Stimulated activated CD8-positive, alpha-beta memory T cell treated with anti-CD3 and anti-CD28 coated beads, Interleukin-2, amount 100 ng/mL, for 48 hours (primary cell): ENCODE measurements around the gene ID2.

ENCODE experiments used
- DNase-seq, 2 donors: peaks; one replicate each; pipeline ENCODE4 v3.0.0-alpha.2; 2020; ENCODE audit warnings: low read depth in 2 of 2

The ID2 gene, protein sequence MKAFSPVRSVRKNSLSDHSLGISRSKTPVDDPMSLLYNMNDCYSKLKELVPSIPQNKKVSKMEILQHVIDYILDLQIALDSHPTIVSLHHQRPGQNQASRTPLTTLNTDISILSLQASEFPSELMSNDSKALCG

DNA sequence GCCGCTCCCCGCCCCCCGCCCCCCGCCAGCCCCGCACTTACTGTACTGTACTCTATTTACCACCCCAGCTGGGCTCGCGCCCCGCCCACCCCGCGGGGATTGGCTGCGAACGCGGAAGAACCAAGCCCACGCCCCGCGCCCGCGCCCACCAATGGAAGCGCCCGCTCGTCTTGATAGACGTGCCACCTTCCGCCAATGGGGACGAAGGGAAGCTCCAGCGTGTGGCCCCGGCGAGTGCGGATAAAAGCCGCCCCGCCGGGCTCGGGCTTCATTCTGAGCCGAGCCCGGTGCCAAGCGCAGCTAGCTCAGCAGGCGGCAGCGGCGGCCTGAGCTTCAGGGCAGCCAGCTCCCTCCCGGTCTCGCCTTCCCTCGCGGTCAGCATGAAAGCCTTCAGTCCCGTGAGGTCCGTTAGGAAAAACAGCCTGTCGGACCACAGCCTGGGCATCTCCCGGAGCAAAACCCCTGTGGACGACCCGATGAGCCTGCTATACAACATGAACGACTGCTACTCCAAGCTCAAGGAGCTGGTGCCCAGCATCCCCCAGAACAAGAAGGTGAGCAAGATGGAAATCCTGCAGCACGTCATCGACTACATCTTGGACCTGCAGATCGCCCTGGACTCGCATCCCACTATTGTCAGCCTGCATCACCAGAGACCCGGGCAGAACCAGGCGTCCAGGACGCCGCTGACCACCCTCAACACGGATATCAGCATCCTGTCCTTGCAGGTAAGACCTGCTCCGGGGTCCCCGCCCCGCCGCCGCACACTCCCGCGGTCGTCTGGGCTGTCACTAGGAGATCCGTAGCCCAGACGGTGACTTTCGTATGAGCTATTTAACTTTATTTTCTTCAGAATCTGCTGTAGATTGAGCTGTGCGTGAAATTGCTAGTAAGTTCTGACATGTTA, at the start of gene ID2:
TSS of gene ID2 (plus strand) at position 271 of the 907 bp plus-strand sequence. CDS start at position 381, 110 bp downstream.
- DNase-seq = peak; percentile 97 to 98

DNA sequence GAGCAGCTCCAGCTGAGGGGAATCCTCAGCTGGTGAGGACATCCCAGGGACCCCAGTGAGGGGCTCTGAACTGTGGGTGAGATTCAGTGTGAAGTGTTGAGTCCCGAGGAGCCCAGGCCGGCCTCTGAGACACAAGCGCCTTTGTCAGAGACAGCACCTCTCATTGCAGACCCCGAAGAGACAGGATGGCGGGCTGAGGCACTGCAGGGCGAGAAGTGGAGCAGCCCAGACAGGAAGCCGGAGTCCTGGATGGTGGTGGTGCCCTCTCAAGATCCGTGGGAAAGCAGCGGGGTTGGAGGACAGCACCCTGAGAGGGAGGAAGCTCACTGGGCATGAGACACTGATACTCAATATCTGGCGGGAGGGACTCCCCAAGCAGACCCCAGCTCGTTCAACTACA, 49.1 kb upstream of the ID2 start:
- DNase-seq = no peak

DNA sequence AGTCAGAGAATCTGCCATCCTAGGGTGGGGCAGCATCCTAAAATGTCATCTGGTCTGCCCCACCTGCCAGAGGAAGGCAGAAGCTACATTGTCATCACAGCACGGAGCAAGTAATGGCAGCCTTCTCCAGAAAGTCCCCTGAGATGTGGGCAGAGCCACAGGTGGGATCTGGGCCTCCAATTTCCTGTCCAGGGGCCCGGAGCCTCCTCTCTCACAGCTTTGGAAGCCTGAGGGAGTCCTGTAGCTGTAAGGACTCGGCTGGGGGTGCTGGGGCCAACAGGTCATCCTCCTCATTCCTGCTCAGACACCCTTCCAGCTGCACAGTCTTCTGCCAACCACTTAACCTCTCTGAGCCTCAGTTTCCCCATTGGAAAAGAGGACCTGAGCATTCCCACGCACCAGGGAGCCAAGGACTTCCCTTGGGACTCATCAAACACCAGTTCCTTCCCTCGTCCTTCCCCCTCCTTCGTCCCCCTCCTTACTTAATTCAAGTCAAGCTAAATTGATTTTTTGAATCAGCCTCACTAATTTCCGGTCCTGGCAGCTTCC, 48.6 kb upstream of the ID2 start:
- no peak for DNase-seq

DNA sequence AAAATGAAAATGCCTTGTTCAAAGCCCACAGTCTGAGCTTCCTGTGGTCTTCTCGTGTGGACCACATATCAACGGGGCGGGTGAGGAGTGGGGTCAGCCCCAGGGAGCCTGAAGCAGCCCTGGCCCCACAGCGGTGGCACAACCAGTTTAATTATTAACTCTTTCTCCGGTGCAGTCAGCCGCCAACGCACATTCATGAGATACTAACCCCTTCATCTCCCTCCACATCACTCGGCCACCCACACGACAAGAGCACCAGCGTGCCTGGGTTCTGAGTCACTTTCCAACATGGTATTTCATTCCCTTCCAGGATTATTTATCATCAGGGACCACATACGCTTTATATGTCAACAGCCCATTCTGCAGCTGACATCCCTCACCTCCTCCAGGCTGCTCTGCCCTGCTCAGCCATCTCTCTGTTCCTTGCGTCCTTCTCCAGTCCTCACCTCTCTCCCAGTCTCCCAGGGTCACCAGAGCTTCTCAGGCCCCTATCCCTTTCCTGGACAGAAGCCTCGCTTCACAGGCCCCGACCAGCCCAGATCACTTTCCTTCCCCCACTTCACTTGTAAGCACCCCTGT, 48.0 kb upstream of the ID2 start:
- no peak for DNase-seq

DNA sequence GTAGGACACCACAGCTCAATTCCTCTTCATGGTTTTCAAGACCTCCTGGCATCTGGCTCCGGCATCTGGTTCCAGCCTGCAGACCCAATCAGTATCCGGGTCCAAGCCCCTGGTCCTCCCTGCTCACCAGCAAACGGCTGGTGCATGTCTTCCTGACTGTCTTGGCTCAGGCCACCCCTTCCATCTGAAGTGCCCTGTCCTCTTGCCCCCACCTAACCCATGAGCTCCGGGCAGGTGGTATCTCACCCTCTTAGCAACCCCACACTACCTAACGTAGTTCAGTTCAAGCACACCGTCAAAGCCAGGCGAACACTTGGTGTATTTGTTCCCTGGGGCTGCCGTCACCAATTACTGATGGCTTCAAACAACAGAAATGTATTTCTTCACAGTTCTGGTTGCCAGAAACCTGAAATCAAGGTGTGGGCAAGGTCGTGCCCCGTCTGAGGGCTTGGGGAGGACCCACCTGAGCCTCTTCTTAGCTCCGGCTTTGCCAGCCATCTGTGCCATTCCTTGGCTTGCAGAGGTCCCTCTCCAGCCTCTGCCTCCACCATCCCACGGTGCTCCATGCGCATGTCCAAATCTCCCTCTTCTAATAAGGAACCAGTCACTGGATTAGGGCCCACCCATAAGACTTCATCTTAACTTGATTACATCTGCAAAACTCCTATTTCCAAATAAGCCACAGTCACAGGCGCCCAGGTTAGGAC, 47.2 kb upstream of the ID2 start:
- no peak for DNase-seq

DNA sequence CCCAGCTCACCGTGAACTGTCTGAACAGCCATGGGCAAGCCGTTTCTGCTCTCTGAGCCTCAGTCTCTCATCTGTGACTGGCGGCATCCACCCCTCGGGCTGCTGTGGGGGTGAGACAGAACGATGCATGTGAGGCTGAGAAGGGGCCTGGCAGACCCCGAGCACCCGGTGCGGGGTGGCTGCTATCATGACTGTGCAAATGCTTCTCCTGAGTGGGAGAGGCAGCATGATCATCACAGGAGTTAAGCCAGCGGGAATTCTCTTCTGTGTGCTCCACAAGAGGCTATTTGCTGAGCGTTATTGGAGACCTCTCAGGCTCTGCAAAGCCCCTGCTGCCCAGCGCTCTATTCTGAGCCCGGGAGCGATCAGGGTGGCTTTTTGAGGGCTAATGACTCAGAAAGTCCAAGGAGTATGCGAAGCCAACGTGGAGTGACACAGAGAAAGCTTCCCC, 45.8 kb upstream of the ID2 start:
- DNase-seq = no peak

DNA sequence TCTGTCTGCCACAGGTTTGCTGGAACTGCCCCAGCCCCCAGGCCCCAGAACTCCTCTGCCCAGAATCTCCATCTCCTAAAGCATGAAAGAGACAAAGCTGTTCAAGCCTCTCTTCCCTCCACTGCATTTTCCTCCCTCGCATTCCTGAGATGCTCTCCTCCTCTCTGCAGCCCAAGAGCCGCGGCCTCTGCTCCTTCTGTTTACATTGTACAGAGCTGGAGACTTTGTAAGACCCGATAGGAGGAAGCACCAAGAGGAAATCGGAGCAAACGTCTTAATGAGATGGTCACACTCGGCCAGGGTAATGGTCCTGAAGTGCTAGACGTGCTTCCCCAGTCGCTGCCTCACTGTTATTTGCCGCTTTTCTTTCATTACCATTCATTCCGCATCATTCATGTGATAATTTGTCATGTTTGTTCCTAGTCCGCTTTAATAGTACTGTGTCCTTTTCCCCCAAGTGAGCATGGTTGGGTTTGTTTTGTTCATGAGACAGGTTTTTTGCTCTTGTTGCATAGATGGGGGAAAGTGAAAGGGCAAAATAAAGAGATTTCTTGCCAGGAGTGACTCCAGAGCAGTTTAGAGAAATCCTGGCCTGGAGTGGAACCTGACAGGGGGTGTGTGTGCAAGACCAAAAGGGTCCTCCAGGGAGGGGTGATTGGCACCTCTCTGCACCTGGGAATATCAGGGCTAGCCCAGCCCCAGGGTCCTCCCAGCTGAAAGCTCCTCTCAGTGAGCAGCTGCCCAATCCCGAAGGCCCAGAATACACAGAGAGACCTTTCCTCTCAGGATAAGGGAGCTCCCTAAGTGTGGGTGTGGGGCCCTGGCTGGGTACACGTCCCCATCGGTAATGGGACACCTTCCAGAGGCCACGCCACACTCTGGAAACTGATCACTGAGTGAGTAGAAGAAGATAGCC, 44.9 kb upstream of the ID2 start:
- no peak for DNase-seq

DNA sequence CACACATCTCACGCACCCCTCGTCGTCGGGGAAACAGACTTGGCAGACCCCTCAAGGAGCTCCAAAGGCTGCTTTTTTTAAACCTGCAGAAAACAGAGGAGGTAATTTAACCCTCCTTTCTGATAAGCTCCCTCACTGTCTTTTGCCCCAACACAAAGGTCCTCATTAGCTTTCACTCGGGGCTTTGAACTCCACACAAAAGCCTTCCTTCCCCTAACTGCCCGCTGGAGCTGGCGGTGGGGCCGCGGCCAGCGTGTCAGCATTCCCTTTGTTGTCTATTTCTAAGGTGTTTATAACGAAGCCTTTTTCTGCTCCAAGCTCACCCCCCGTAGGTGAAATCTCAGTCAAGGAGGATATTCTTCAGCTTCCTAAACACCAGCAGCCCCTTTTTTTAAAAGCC, 43.5 kb upstream of the ID2 start:
- DNase-seq = no peak

DNA sequence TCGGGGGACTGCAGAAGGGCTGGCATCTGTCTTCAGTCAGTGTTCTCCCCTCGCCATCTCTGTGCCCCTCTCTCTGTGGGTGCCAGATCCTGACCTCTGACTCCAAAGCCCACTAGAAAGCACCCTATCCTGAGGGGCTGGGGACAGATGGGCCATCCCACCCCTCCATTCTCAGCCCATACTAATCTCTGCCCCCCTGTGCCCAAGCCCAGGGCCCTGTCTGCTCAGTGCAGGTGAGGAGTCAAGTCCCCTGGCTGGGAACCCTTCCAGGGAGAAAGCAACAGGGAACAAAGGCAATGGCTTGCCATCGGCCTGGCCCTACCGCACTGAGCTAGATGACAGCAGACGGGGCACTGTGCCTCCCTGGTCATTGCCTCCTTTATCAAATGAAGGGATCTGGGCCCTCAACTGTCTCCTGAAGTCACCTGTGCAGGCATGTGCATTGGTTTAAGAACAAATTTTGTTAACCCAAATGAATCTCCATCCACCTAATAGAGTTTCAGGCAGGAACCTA, 42.7 kb upstream of the ID2 start:
- DNase-seq = no peak

DNA sequence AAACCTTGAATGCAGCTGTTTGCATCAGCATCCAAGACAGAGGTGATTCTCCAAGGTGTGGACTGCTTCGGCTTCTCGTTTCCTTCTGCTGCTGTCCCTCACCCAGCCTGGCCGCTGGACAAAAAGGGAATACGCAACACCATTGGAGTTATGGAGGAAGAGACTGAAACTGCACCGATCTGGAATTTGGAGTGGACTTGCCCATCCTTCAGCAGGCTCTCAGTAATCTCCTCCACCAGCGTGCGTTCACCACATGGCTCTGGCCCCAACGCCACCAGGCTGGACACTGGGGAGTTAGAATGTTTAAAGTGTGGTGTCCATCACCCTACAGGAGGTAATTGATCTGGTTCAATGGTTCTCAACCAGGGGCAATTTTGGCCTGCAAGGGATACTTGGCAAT, 41.4 kb upstream of the ID2 start:
- DNase-seq = no peak

DNA sequence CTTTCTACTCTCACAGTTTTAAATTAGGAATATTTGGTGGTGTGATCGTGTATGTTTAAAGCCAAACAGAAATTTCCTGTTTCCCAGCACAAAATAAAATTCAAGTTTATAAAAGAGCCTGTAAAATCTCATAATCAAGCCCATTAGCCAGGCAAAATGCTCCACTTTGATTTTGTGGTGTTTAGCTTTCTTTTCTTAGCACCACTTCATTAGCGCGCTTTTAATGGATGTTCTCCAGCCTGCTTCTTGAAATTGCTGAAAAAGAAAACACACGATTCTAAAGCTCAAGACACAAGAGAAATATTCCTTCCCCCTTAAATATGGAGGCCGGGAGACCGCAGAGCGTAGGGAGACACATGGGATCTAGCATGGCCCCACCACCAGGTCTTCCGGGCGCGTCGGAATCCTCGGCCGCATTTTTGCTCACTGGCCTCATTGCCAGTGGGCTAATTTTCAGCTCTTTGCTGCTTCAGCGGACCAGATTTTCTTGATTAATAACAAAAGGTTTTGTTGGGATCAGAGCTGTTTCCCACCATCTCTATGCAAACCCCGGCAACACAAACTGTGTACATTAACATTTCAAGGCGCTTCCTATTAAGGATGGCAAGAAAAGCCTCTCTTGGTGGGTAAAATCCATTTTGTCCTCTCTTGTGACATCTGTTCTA, 40.4 kb upstream of the ID2 start:
- no peak for DNase-seq

DNA sequence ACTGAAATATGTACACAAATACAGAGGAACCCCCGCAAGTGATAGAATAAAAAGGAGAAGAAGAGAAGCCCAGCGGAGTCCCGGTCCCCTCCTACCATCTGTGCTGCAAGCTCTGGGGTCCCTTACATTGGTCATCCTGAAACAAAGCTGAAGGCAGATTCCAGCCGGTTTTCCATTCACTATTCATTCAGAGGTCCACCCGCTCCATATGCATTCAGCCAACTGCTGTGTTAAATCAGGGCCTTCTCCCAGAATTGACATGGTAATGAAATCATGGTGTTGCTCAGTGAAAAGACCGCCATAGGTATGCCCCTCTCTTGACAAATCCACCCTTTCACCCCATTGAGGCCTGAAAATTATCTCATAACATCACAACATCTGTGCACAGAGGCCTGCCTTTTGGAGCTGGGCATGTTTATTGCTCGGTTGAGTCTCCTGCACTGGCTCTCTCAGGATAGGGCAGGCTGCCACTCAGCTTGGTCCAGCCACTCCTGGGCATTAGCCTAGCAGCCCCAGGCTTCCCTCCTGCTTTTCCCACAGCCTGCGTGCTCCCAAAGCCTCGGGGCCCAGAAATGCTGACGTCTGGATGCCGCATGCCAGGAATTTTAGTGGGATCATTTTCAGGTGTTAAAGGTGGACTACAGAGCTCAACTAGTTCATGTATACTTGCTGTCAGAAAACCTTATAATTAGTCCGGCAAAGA, 39.3 kb upstream of the ID2 start:
- no peak for DNase-seq

DNA sequence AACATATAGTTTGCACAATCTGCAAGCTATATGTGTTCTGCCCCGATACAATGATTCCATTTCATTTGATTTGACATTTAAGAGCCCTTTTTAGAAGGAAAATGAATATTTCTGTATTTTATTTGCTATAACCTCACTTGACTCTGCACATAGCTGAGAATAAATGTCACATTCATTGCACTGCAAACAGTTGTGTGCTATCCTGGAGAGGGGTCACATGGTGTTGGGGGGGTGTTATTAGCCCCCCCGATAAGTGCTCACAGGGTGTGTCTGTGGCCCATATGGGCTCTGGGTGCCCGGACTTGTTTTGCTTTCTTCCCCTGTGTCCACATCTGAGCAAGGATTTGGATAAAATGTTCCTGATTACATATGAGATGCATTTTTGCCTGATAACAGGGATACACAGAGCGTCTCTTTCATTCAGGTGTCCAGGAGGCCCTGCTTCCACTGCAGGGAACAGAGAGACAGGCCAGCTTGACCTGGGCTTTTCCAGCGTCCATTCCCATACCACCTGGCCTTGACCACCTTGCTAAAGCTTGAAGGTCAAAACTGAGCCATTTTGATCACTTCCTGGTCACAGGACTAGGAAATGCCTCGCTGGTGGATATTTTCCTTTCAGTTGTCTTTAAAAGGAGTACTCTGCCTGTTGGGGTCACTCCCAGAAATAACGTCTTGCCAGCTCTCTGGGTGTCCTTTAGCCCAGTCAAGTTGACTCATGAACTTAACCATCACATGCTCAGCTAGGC, 38.4 kb upstream of the ID2 start:
- DNase-seq = no peak

DNA sequence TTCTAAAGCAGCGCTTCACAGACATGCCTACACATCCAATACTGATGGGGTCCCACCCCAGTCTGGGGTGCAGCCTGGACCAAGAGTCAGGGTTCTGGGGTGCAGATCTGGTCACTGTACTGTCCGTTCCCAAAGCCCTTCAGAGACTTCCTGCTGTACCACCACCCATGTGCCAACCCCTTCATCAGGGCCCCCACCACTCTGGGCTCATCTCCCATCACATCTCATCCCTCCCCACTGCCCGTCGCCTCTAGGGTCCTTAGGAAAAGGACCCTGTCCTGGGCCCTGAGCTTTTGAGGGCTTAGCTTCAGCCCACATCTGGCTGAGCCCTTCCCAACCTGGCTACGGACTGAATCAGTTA, 37.9 kb upstream of the ID2 start:
- DNase-seq = no peak

DNA sequence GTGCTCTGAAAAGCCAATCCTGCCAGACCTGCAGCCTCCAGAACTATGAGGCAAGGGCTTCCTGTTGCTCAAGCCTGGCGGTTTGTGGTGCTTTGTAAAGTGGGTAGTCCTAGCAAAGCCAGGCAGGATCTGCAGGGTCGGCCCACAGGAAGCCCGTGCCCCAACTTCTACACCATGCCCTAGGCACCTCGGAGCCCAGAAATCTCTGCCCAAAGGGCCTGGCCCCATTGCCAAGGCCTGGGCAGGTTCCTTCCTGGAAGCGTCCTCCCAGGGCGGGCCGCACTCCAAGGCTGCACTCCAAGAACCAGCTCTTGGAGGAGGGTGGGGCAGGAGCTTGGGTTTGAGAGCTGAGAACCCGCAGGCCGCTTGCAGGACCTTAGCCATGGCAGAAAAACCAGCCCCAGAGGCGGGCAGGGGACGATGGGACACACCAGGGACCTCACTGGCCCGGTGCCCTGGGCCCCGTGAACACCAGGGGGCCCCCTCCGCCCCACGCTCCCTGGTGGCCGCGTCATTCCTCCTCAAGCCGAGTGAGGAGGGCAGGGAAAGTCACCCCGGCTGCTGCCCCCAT, 37.2 kb upstream of the ID2 start:
- DNase-seq = no peak

DNA sequence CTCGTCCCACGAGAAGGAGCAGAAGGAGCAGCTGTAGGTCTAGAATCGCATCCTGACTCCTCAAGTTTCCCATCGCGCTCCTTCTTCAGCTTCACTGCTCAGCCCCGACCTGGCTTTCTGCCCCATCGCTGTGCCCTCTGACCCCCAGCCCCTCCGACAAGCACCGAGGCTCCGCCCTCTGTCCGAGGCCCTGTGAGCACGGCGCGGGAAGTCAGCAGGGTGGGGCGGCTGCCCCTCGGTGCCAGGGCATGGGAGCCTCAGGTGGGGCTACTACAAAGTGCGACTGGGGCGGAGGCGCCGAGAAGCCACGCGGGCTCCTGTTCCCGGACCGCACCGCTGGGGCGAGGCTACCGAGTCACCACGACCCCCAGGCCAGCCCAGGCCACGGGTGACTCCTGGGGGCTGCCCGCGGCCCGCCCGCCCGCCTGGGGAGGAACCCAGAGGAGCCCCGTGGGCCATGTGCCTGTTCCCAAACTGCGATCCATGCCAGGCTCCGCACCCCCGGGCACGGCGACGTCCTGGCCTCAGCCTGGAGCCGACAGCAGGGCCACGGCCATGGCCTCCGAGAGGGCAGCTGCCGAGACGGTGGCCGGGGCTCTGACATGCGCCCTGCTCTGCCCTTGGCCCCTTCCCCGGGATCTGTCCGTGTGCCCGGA, 36.6 kb upstream of the ID2 start:
- no peak for DNase-seq

DNA sequence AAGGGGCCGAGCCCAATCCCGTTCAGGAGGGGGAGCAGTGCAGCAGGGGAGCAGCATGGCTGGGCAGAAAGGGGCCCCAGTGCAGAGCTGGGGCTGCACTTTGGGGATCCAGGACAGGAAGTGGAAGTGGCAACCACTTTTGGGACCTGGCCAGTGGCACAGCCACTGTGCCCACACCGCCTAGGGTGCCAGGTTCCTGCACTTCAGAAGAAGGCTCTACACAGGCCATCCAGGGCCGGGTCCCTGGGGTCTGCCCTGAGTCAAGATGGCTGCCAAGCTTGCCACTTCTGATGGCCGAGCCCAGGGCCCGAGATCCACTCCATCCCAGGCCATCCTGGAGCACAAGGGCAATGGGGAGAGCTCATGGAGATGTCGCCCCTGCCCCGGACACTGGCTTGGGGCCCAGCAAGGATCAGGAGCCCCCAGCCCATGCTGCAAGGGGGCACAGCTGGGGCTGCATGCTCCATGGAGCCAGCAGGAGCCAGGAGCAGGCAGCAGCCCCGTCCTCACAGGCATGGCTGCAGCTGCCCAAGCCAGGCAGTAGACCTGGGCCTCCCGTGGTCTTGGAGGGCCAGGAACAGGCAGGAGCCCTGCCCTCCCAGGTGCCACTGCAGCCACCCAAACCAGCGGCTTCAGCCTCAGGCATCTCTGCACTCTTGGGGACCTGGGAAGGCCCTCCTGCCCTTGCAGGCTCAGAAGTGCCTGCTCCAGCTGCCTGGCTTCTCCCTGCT, 35.0 kb upstream of the ID2 start:
- DNase-seq = no peak
